Prostate gland (tissue), 2 donors: ENCODE results near the gene MTAP. TPM values are rescaled to one million over a fixed set of nuclear protein-coding genes. Genes with fewer than 3 reads are reported as not detected.

Experiments
- DNase-seq: peaks from one replicate; pipeline ENCODE4 v3.0.0-alpha.2; 2019; ENCODE audit warnings: low spot score
- H3K27ac ChIP-seq, 2 donors: fragments of 200-600 bp; sonication (generic); 2 replicates each; pipeline ENCODE4 v1.5.1; 2017 to 2019
- H3K27me3 ChIP-seq: fragments of 200-600 bp; sonication (generic); replicated peaks from 2 replicates; pipeline ENCODE4 v1.5.1; 2019; ENCODE audit not compliant: insufficient read depth
- H3K36me3 ChIP-seq, 2 donors: fragments of 200-600 bp; sonication (generic); 1 replicate in 1 of 2; 2 replicates in 1 of 2; pipeline versions ENCODE4 v1.5.1 to v1.8.1; 2017 to 2019
- H3K4me1 ChIP-seq: fragments of 200-600 bp; sonication (generic); replicated peaks from 2 replicates; pipeline ENCODE4 v1.5.1; 2019
- H3K4me3 ChIP-seq, 2 donors: fragments of 200-600 bp; sonication (generic); 2 replicates each; pipeline ENCODE4 v1.5.1; 2017 to 2019
- H3K9me3 ChIP-seq: fragments of 200-600 bp; sonication (generic); 2 replicates; pipeline ENCODE4 v1.5.1; 2017
- POLR2A ChIP-seq: fragments of 450-650 bp; IDR thresholded peaks from one replicate; pipeline ENCODE4 v1.6.1; 2016; ENCODE audit warnings: antibody characterized with exemption, mild to moderate bottlenecking
- POLR2AphosphoS5 ChIP-seq: sonication (generic); formaldehyde crosslinking; IDR thresholded peaks from one replicate; pipeline ENCODE4 v1.6.1; 2017; ENCODE audit warnings: antibody characterized with exemption
- WGBS: methylation state at CpG from one replicate; pipeline ENCODE4 v1.1.5; 2018; 5-methylcytosine and 5-hydroxymethylcytosine counted together
- intact Hi-C: fragments of 100-400 bp; cut with DNase I; formaldehyde crosslinking; loops from one replicate; pipeline ENCODE4 v1.14.2; 2022
- total RNA-seq, 2 donors: library from RNA; depleted of rRNA; stranded (reverse); fragments of >200 nt; gene quantifications; one replicate each; pipeline ENCODE4 v1.1.0, GENCODE V29; 2016
- TF ChIP-seq, protein P1 (sequence below), 4 experiments: fragments of 200-600 bp in 2 of 4; fragments of 450-650 bp in 2 of 4; sonication (generic) in 2 of 4; IDR thresholded peaks; 1 replicate in 3 of 4; 2 replicates in 1 of 4; pipeline ENCODE4 v1.5.1; 2016 to 2019; ENCODE audit warnings: antibody characterized with exemption in 4 of 4, mild to moderate bottlenecking in 2 of 4, moderate library complexity in 2 of 4

Gene MTAP
- total RNA-seq, 2 donors from 2014 or later: 13.3 to 33.5 TPM

DNA sequence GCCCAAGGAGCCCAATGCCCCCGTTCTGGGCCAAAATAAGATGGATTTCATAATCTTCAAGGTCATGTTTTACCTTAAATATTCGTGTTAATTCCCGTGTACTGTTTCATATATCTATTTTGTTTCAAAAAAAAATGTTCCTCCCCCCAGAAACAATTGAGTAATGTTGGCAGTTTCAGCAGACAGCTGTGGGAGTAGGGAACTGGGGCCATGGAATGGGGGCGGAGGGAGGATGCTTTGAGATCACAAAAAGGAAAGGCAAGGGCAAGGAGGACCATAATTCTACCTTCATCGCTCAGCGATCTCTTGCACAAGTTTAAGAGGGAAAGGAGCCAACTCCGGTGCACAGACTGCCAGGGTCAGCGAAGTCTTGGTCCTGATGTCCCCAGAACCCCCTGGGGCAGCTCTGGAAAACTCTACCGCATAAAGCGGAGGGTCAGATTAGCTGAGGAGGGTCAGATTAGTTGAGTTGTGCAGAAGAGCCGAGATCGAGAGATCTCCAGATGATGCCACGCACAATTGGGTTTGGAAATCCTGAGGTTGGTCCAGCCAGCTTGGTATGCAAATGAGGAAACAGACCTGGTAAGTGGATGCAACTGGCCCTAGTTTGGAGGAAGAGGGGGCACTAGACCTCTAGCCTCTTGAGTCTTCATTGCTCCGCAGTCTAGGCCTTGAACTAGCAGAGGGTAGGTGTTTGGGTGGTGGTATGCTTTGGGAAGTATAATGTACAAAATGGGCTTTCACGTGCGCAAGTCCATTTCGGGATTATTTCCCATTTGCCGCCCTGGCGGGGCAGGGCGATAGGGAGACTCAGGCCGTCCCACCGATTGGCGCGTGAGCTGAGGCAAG is 167.7 kb downstream of the MTAP start:
- Histone ChIP-seq H3K4me3 (no peak overlapping the region), H3K36me3 (no peaks in the 10 kb centered on the region), H3K4me1 (no peaks in the 10 kb centered on the region), H3K27ac (no peak overlapping the region), H3K27me3 (peaks cover 80% of the 10 kb centered on the region), H3K9me3 (no peaks in the 10 kb centered on the region)
- TF ChIP-seq POLR2A (no peak), POLR2AphosphoS5 (no peak)
- TF ChIP-seq, protein P1, sequence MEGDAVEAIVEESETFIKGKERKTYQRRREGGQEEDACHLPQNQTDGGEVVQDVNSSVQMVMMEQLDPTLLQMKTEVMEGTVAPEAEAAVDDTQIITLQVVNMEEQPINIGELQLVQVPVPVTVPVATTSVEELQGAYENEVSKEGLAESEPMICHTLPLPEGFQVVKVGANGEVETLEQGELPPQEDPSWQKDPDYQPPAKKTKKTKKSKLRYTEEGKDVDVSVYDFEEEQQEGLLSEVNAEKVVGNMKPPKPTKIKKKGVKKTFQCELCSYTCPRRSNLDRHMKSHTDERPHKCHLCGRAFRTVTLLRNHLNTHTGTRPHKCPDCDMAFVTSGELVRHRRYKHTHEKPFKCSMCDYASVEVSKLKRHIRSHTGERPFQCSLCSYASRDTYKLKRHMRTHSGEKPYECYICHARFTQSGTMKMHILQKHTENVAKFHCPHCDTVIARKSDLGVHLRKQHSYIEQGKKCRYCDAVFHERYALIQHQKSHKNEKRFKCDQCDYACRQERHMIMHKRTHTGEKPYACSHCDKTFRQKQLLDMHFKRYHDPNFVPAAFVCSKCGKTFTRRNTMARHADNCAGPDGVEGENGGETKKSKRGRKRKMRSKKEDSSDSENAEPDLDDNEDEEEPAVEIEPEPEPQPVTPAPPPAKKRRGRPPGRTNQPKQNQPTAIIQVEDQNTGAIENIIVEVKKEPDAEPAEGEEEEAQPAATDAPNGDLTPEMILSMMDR (IDR thresholded peaks at IDR 0.05): no peak
- DNase-seq: no peak
- intact Hi-C loops: no loop called here
- WGBS: 21% methylated on average over 22 of the region's 24 CpGs

DNA sequence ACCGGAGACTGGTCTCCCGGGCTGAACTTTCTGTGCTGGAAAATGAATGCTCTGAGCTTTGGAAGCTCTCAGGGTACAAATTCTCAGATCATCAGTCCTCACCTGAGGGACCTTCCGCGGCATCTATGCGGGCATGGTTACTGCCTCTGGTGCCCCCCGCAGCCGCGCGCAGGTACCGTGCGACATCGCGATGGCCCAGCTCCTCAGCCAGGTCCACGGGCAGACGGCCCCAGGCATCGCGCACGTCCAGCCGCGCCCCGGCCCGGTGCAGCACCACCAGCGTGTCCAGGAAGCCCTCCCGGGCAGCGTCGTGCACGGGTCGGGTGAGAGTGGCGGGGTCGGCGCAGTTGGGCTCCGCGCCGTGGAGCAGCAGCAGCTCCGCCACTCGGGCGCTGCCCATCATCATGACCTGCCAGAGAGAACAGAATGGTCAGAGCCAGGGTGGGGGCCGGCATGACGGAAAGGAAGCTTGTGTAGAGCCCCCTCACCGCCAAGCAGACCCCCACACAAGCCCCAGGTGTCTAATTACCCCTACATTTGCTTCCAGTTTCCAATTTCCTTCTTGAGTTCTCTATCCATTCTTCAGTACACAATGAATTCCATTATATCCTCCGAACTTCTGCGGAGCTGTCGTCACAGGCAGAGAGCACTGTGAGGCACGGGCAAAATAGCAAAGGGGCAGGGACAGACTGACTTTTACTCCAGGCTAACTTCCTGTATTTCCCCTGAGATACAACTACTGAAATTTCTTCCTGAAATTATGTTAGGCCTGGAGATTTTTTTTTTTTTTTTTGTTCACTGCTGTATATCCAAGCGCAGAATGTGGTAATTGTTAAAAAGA is 168.6 kb downstream of the MTAP start:
- H3K27me3 ChIP-seq: peaks cover 80% of the 10 kb centered on the region
- 10% methylated on average over 41 of the region's 45 CpGs for WGBS
- no peak for DNase-seq

DNA sequence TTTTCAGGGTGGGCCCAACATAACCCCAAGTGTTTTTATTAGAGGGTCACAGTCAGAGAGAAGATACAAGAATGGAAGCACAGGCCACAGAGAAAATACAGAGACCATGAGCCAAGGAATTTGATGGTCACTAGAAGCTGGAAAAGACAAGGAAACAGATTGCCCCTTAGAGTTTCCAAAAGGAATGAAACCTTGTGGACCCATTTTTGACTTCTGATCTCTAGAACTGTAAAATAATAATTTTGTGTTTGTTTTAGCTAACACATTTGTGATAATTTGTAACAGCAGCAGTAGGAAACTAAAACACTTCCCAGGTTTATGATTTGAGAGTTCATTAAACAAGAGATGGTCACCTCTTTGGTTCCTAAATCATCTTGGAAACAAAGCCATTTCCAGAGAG is 169.9 kb downstream of the MTAP start:
- no peak overlapping the region for H3K4me3 ChIP-seq
- DNase-seq: no peak
- intact Hi-C loops: no loop called here
- H3K27me3 ChIP-seq: peaks cover 77% of the 10 kb centered on the region
- H3K4me1 ChIP-seq: no peaks in the 10 kb centered on the region
- TF ChIP-seq POLR2AphosphoS5 (no peak), POLR2A (no peak)
- TF ChIP-seq, protein P1 (IDR thresholded peaks at IDR 0.05): no peak
- no peak overlapping the region for H3K27ac ChIP-seq
- H3K9me3 ChIP-seq: no peaks in the 10 kb centered on the region
- H3K36me3 ChIP-seq: no peaks in the 10 kb centered on the region

More for the DNA sequence above, 168.6 kb downstream of the MTAP start:
- intact Hi-C loops: no loop called here
- Histone ChIP-seq H3K36me3 (no peaks in the 10 kb centered on the region), H3K27ac (no peak overlapping the region), H3K9me3 (no peaks in the 10 kb centered on the region), H3K4me1 (no peaks in the 10 kb centered on the region), H3K4me3 (no peak overlapping the region)
- TF ChIP-seq POLR2AphosphoS5 (no peak), POLR2A (no peak)
- TF ChIP-seq, protein P1 (IDR thresholded peaks at IDR 0.05): no peak

- DNase-seq: no peak
- H3K27ac ChIP-seq: no peak overlapping the region
- peak overlapping the region; percentile 4 to 12 for H3K4me3 ChIP-seq
- no peaks in the 10 kb centered on the region for H3K4me1 ChIP-seq
- peaks cover 64% of the 10 kb centered on the region for H3K27me3 ChIP-seq
- 6% methylated on average over 21 of the region's 21 CpGs for WGBS
- no peaks in the 10 kb centered on the region for H3K9me3 ChIP-seq
- no peak for TF ChIP-seq POLR2AphosphoS5
- TF ChIP-seq, protein P1 (IDR thresholded peaks at IDR 0.05): no peak
- TF ChIP-seq POLR2A: no peak
- no peaks in the 10 kb centered on the region for H3K36me3 ChIP-seq
- intact Hi-C loops: no loop called here
Observed at GRCh38 chr9:21974343-21974721, 171.9 kb downstream of the MTAP start.
